HEK293 (cell line): ENCODE results near the gene ALG12.

Source experiments
- CTCF ChIA-PET: fragments of 350-600 bp; formaldehyde crosslinking; extraction: SDS; loops from one replicate; lab custom pipeline; 2021; ENCODE audit warnings: antibody characterized with exemption; lab: Yijun Ruan, JAX
- POLR2A ChIA-PET: fragments of 300-600 bp; formaldehyde crosslinking; extraction: SDS; loops from one replicate; lab custom pipeline; 2020; ENCODE audit warnings: antibody characterized with exemption, inconsistent platforms; lab: Yijun Ruan, JAX
- H3K27ac ChIP-seq: fragments of 200-500 bp; sonication (Bioruptor generic); 2 replicates; pipeline ENCODE4 v1.5.1; 2014; ENCODE audit warnings: low read depth, low read length, control low read depth, inconsistent platforms; ENCODE audit errors: extremely low read depth
- H3K36me3 ChIP-seq, 2 experiments: fragments of 200-500 bp in 1 of 2; sonication (Bioruptor generic) in 1 of 2; 1 replicate in 1 of 2; 2 replicates in 1 of 2; pipeline ENCODE4 v1.5.1; 2014 to 2017; ENCODE audit warnings: inconsistent platforms in 2 of 2, low read length in 2 of 2; ENCODE audit not compliant: control insufficient read depth in 2 of 2, insufficient read depth in 1 of 2
- H3K4me1 ChIP-seq: fragments of 200-500 bp; sonication (Bioruptor generic); 2 replicates; pipeline ENCODE4 v1.5.1; 2014; ENCODE audit warnings: mild to moderate bottlenecking, low read length, inconsistent platforms; ENCODE audit not compliant: control insufficient read depth, insufficient read depth
- H3K4me3 ChIP-seq: 2 replicates; pipeline ENCODE4 v1.5.1; 2011; ENCODE audit warnings: low read depth, mild to moderate bottlenecking, control low read depth, low read length, moderate library complexity
- H3K9me3 ChIP-seq: fragments of 200-500 bp; sonication (Bioruptor generic); 2 replicates; pipeline ENCODE4 v1.5.1; 2014; ENCODE audit warnings: low read depth, low read length, inconsistent platforms; ENCODE audit not compliant: control insufficient read depth, insufficient read depth
- AEBP2 ChIP-seq: fragments of 450-650 bp; formaldehyde crosslinking; IDR thresholded peaks from 2 replicates; pipeline ENCODE4 v1.5.1; 2016; ENCODE audit warnings: missing biosample characterization, missing genetic modification characterization, borderline replicate concordance
- EGR2 ChIP-seq: fragments of 450-650 bp; formaldehyde crosslinking; IDR thresholded peaks from 2 replicates; pipeline ENCODE4 v1.5.1; 2016; ENCODE audit warnings: low read depth, missing biosample characterization, missing genetic modification characterization
- GFI1B ChIP-seq: fragments of 450-650 bp; formaldehyde crosslinking; IDR thresholded peaks from 2 replicates; pipeline ENCODE4 v1.5.1; 2016; ENCODE audit warnings: missing biosample characterization, missing genetic modification characterization
- KLF1 ChIP-seq: fragments of 450-650 bp; formaldehyde crosslinking; IDR thresholded peaks from 2 replicates; pipeline ENCODE4 v1.5.1; 2016; ENCODE audit warnings: missing biosample characterization, missing genetic modification characterization
- SCRT1 ChIP-seq: fragments of 450-650 bp; formaldehyde crosslinking; IDR thresholded peaks from 2 replicates; pipeline ENCODE4 v1.5.1; 2016; ENCODE audit warnings: missing biosample characterization, missing genetic modification characterization, borderline replicate concordance
- TRIM28 ChIP-seq: IDR thresholded peaks from 2 replicates; pipeline ENCODE4 v1.6.1; 2011; ENCODE audit warnings: low read length, control low read depth, borderline replicate concordance
- ZBTB7A ChIP-seq: fragments of 450-650 bp; formaldehyde crosslinking; IDR thresholded peaks from 2 replicates; pipeline ENCODE4 v1.5.1; 2016; ENCODE audit warnings: low read depth, missing biosample characterization, missing genetic modification characterization
- ZFP69B ChIP-seq: fragments of 450-650 bp; formaldehyde crosslinking; IDR thresholded peaks from 2 replicates; pipeline ENCODE4 v1.5.1; 2016; ENCODE audit warnings: missing biosample characterization, missing genetic modification characterization
- ZNF132 ChIP-seq: fragments of 450-650 bp; formaldehyde crosslinking; IDR thresholded peaks from 2 replicates; pipeline ENCODE4 v1.5.1; 2017; ENCODE audit warnings: missing biosample characterization, missing genetic modification characterization, borderline replicate concordance
- ZNF292 ChIP-seq: fragments of 450-650 bp; formaldehyde crosslinking; IDR thresholded peaks from 2 replicates; pipeline ENCODE4 v1.5.1; 2016; ENCODE audit warnings: low read depth, missing biosample characterization, missing genetic modification characterization, borderline replicate concordance
- ZNF302 ChIP-seq: fragments of 450-650 bp; formaldehyde crosslinking; IDR thresholded peaks from 2 replicates; pipeline ENCODE4 v1.5.1; 2016; ENCODE audit warnings: missing biosample characterization, missing genetic modification characterization, low read depth
- ZNF324 ChIP-seq: fragments of 450-650 bp; formaldehyde crosslinking; IDR thresholded peaks from 2 replicates; pipeline ENCODE4 v1.5.1; 2016; ENCODE audit warnings: missing biosample characterization, missing genetic modification characterization
- ZNF341 ChIP-seq: fragments of 450-650 bp; formaldehyde crosslinking; IDR thresholded peaks from 2 replicates; pipeline ENCODE4; 2016; ENCODE audit warnings: low read depth, missing biosample characterization, missing genetic modification characterization
- ZNF501 ChIP-seq: fragments of 450-650 bp; formaldehyde crosslinking; IDR thresholded peaks from 2 replicates; pipeline ENCODE4 v1.5.1; 2016; ENCODE audit warnings: missing biosample characterization, missing genetic modification characterization
- ZNF596 ChIP-seq: fragments of 450-650 bp; IDR thresholded peaks from 2 replicates; pipeline ENCODE4 v1.5.0; 2018; ENCODE audit warnings: missing biosample characterization, mild to moderate bottlenecking, missing genetic modification characterization, moderate library complexity
- ZNF621 ChIP-seq: fragments of 450-650 bp; formaldehyde crosslinking; IDR thresholded peaks from 2 replicates; pipeline ENCODE4 v1.5.1; 2017; ENCODE audit warnings: missing biosample characterization, missing genetic modification characterization
- ZNF624 ChIP-seq: fragments of 450-650 bp; formaldehyde crosslinking; IDR thresholded peaks from 2 replicates; pipeline ENCODE4 v1.5.1; 2017; ENCODE audit warnings: missing biosample characterization, missing genetic modification characterization
- ZNF654 ChIP-seq: fragments of 450-650 bp; formaldehyde crosslinking; IDR thresholded peaks from 2 replicates; pipeline ENCODE4 v1.5.1; 2016; ENCODE audit warnings: low read depth, missing biosample characterization, missing genetic modification characterization

Gene ALG12

GRCh38 chr22:49956914-49957825, 38.9 kb upstream of the ALG12 start (continued):
- TF ChIP-seq SCRT1 (tag by site-specific recombination) (no peak), ZNF654 (tag by site-specific recombination) (no peak), AEBP2 (tag by site-specific recombination) (no peak), GFI1B (tag by site-specific recombination) (no peak), ZNF621 (tag by site-specific recombination) (no peak), KLF1 (tag by site-specific recombination) (no peak), ZNF596 (tag by site-specific recombination) (no peak), EGR2 (tag by site-specific recombination) (peak; percentile 60), ZNF324 (tag by site-specific recombination) (no peak), ZNF292 (tag by site-specific recombination) (no peak)
- TF ChIP-seq, all 188 proteins: peak for 4

- TF ChIP-seq ZBTB7A (no peak), ZFP69B (no peak), ZNF501 (tag by site-specific recombination) (no peak), TRIM28 (no peak), ZNF132 (tag by site-specific recombination) (no peak), ZNF302 (no peak), ZNF341 (tag by site-specific recombination) (peak; percentile 43; the same call in 1 of the 2 replicates)
- H3K9me3 ChIP-seq, result no peaks in the 10 kb centered on the region
- H3K4me1 ChIP-seq, result peaks cover 4% of the 10 kb centered on the region; the same call in 1 of the 2 replicates
- CTCF ChIA-PET, result no interaction called here
- H3K4me3 ChIP-seq, result no peak overlapping the region
- no peak overlapping the region for H3K27ac ChIP-seq
- POLR2A ChIA-PET, result no interaction called here
- H3K36me3 ChIP-seq, result peaks cover 0 to 1% of the 10 kb centered on the region in 2 experiments; a peak in 1 of 3 replicates
These were observed 38.2 kb upstream of the ALG12 start for GRCh38 chr22:49956418-49956770.

- no peak overlapping the region for H3K27ac ChIP-seq
- H3K4me3 ChIP-seq, result no peak overlapping the region
- ChIA-PET POLR2A (no interaction called here), CTCF (interaction anchor here (0.5 to 0.6 kb wide), 3 partner anchors 12 to 98 kb away, joined by 3 to 5 read pairs (median 5); no protein-coding TSS in a partner anchor)
- TF ChIP-seq ZNF341 (tag by site-specific recombination), result peak; percentile 80
- no peak for TF ChIP-seq ZNF624 (tag by site-specific recombination)
- H3K4me1 ChIP-seq, result peaks cover 4% of the 10 kb centered on the region; the same call in 1 of the 2 replicates
- H3K36me3 ChIP-seq, result no peaks in the 10 kb centered on the region
- no peaks in the 10 kb centered on the region for H3K9me3 ChIP-seq
These were observed 37.6 kb upstream of the ALG12 start for GRCh38 chr22:49955581-49956417.
